GM19397 (cell line): ENCODE results near the gene SRP68.

ENCODE experiments used
- ATAC-seq: cut with Tn5 transposase; IDR thresholded peaks from one replicate; pipeline ENCODE4 v1.9.1; 2021; ENCODE audit warnings: mild to moderate bottlenecking, moderate library complexity; ENCODE audit not compliant: unreplicated experiment

The SRP68 gene

DNA sequence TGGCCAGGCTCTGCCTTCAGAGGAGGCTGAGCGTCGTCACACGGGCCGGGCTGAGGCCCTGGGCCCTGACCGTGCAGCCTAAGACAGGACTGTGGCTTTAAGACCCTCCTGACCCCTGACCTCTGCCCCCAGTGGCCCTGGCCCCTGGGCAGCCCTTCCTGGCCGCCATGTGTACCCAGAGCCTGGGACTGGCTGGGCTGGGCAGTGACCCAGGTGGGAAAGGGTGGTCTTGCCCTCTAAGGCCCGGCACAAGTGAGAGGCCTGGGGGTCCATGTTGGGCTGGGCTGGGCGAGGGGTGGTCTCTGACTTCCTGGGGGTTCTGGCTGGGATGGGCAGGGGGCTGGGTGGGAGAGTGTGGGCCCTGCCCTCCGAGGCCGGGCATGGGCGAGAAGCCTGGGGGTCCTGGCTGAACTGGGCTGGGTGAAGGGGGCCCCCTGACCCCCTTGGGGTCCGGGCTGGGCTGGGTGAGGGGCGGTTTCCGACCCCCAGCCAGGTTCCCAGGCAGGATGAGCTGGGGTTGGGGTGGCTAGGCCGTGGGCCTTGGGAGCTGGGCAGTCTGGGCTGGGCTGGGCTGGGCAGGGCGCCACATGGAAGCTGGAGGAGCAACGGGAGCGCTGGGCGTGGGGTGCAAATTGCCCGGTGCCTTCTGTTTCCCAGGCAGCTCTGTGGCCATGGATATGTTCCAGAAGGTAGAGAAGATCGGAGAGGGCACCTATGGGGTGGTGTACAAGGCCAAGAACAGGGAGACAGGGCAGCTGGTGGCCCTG, 71.4 kb downstream of the SRP68 start, which contains the start of gene CDK3:
CDK3 (plus strand) TSS at position 101 of the 767 bp plus-strand sequence; CDS start at position 672, 571 bp downstream.
- ATAC-seq: no peak

DNA sequence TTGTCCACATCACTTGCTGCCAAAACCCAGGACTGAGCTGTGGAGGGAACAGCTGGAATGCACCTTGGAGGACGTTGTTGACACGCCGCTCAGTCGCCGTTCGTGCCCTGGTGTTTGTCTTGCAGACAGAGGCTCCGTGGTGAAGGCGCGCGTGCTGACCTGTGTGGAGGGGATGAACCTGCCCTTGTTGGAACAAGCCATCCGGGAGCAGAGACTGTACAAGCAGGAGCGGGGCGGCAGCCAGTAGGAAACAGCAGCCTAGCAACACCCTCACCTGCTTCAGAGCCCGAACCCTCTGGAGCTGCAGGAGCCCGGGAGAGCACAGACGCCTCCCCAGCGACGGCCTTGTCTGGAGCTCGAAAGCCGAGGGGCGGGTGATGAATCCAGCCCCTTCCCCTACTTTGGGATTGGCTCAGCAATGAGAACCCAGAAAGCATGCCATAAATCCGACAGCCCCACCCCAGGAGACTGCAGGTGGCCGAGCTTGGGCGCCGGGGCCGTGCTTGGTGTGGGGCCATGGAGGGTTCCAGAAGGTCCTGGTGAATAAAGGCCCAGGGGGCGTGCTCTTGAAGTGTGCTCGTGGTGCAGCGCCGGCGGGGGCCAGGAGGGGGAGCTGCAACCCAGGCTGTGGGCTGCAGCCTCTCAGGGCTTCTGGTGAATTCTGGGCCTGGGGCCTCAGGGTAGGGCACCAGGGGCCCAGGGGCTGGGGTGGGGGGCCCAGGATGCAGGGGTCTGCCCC, 72.1 kb downstream of the SRP68 start:
- no peak for ATAC-seq

GRCh38 chr17:75998327-75998795, 74.0 kb downstream of the SRP68 start:
- no peak for ATAC-seq

GRCh38 chr17:75996665-75997590, 75.4 kb downstream of the SRP68 start:
- ATAC-seq: no peak

DNA sequence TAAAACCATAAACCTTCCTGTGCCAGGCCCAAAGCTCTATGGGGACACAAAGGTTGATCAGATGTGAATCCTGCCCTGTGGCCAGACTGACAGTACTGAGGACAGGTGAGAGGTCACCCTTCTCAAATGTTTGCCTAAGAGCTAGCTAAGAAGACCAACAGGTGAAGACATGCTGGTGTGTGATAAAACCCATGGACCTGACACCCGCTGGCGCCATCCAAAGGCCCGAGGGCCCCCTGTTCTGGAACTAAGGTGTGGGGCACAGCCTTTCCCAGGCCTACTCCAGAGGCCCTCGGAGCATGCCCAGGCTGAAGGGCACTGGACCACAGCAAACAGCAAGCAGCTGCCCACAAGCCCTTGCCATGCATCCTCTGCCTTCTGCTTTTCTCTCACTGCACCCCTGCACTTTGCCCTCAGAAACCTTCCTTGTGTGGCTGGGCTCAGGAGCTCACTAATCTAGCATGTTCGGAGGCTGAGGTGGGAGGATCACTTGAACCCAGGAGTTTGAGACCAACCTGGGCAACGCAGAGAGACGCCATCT, 76.9 kb downstream of the SRP68 start:
- ATAC-seq: no peak

- no peak for ATAC-seq
These were observed 77.4 kb downstream of the SRP68 start for GRCh38 chr17:75994802-75995370.

DNA sequence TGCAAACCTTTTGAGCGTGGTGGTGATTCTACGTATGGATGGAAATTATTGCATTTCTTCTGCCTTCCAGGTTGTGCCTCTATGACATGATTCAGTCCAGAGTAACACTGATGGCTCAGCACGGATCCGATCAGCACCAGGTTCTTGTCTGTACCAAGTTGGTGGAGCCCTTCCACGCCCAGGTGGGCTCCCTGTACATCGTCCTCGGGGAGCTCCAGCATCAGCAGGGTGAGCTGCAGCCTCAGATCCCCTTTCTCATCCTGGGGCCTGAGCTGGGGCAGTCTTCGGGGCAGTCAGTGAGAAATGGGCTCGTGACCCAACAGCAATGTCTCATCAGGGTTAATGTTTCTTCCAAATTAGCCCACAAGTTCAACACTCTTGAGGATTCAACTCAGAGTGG, 80.9 kb downstream of the SRP68 start:
- no peak for ATAC-seq
